Esophagus squamous epithelium (tissue), 4 donors: ENCODE data around the gene CTDSPL.

Source experiments
- CTCF ChIP-seq, 6 experiments: fragments of 450-650 bp in 4 of 6; fragments of 200-600 bp in 2 of 6; sonication (generic) in 2 of 6; IDR thresholded peaks; one replicate each; pipeline ENCODE4 v1.5.1; 2016 to 2019; ENCODE audit warnings: antibody characterized with exemption in 6 of 6, mild to moderate bottlenecking in 4 of 6, moderate library complexity in 4 of 6
- POLR2A ChIP-seq, 4 donors: fragments of 450-650 bp; IDR thresholded peaks; one replicate each; pipeline ENCODE4 v1.6.1; 2017; ENCODE audit warnings: antibody characterized with exemption in 4 of 4, mild to moderate bottlenecking in 4 of 4, moderate library complexity in 3 of 4

GRCh38 chr3:38006031-38006430 is 144.4 kb downstream of the CTDSPL start:
- no peak for TF ChIP-seq CTCF (IDR thresholded peaks at IDR 0.05)
- TF ChIP-seq POLR2A (IDR thresholded peaks at IDR 0.05) = no peak
